SU-DHL-6 (cell line): ENCODE measurements around the gene RAPGEF5.

Experiments used
- H2AFZ ChIP-seq: fragments of 200-600 bp; sonication (generic); 2 replicates; pipeline ENCODE4 v1.6.1; 2014; ENCODE audit warnings: low read depth, mild to moderate bottlenecking, moderate library complexity, mixed read lengths, antibody characterized with exemption, low read length; ENCODE audit not compliant: severe bottlenecking
- H3F3A ChIP-seq: fragments of 200-600 bp; shearing (Covaris generic); 2 replicates; pipeline ENCODE4 v1.6.0; 2016; ENCODE audit warnings: antibody characterized with exemption, mild to moderate bottlenecking; ENCODE audit not compliant: insufficient read depth
- H3K27ac ChIP-seq: fragments of 200-600 bp; sonication (generic); 2 replicates; pipeline ENCODE4 v1.5.1; 2016; ENCODE audit warnings: low read depth, mild to moderate bottlenecking, low read length, moderate library complexity, mixed read lengths
- H3K27me3 ChIP-seq: fragments of 200-600 bp; sonication (generic), shearing (Covaris generic); 2 replicates; pipeline ENCODE4 v1.6.0; 2014; ENCODE audit warnings: mild to moderate bottlenecking, low read length
- H3K36me3 ChIP-seq: fragments of 200-600 bp; sonication (generic); 2 replicates; pipeline ENCODE4 v1.6.1; 2014; ENCODE audit warnings: mild to moderate bottlenecking, low read length, mixed read lengths
- H3K4me2 ChIP-seq: fragments of 300-600, 200-600 bp; shearing (Covaris generic), sonication (generic); 2 replicates; pipeline ENCODE4 v1.6.0; 2014; ENCODE audit warnings: low read length, low read depth, mild to moderate bottlenecking; ENCODE audit not compliant: poor library complexity, severe bottlenecking
- H3K4me3 ChIP-seq: fragments of 200-600 bp; sonication (generic); 2 replicates; pipeline ENCODE4 v1.5.1; 2014; ENCODE audit warnings: antibody characterized with exemption, low read length, mild to moderate bottlenecking, mixed read lengths; ENCODE audit not compliant: insufficient read depth, poor library complexity, severe bottlenecking
- H3K79me2 ChIP-seq: fragments of 200-600 bp; sonication (generic); 2 replicates; pipeline ENCODE4 v1.6.1; 2014; ENCODE audit warnings: mild to moderate bottlenecking, low read length, moderate library complexity; ENCODE audit not compliant: insufficient read depth
- H3K9ac ChIP-seq: fragments of 200-600 bp; sonication (generic); 2 replicates; pipeline ENCODE4 v1.7.0; 2014; ENCODE audit warnings: mild to moderate bottlenecking, low read length
- H3K9me2 ChIP-seq: fragments of 200-600 bp; sonication (generic); replicated peaks from 2 replicates; pipeline ENCODE4 v1.6.1; 2014; ENCODE audit warnings: low read length; ENCODE audit not compliant: insufficient read depth
- H3K9me3 ChIP-seq: fragments of 200-600 bp; sonication (generic); 2 replicates; pipeline ENCODE4 v1.6.1; 2014; ENCODE audit warnings: low read length, mixed read lengths; ENCODE audit not compliant: insufficient read depth
- H4K20me1 ChIP-seq: fragments of 200-600 bp; sonication (generic); 2 replicates; pipeline ENCODE4 v1.6.1; 2014; ENCODE audit warnings: low read depth, mild to moderate bottlenecking, antibody characterized with exemption, low read length, moderate library complexity, mixed read lengths
- EZH2phosphoT487 ChIP-seq: fragments of 200-600 bp; sonication (generic), shearing (Covaris generic); conservative IDR thresholded peaks from 2 replicates; pipeline ENCODE4 v1.6.1; 2018; ENCODE audit warnings: mild to moderate bottlenecking, antibody characterized with exemption, low read length, moderate library complexity, mixed read lengths
- TF ChIP-seq, protein P1 (sequence below): fragments of 200-600 bp; sonication (generic); IDR thresholded peaks from one replicate; pipeline ENCODE4 v1.5.1; 2017; ENCODE audit warnings: antibody characterized with exemption, mild to moderate bottlenecking, low read length, moderate library complexity; ENCODE audit not compliant: insufficient read depth, poor library complexity, severe bottlenecking

The RAPGEF5 gene

DNA sequence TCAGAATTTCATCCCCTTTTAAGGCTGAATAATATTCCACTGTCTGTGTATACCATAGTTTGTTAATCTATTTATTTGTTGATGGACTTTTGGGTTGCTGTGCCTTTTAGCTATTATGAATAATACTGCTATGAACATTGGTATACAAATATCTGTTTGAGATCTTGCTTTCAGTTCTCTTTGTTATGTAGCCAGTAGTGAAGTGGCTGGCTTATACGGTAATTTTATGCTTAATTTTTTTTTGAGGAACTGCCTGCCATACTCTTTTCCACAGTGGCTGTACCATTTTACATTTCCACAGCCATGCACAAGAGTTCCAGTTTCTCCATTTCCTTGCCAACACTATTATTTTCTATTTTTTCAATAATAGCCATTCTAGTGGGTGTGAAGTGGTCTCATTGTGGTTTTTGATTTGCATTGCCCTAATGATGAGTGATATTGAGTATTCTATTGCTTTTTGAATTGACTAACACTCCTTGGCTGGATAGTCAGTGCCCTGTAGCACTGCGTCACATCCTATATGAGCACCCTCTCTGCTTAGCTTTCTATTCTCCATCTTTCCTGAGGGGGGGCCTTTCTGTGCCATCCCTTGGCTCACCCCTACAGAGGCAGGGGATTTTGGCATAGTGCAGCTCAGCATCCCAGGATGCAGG is 29.4 kb upstream of the RAPGEF5 start:
- no peak overlapping the region for H3K9ac ChIP-seq
- H3K36me3 ChIP-seq = no peaks in the 10 kb centered on the region
- H4K20me1 ChIP-seq = no peaks in the 10 kb centered on the region
- no peaks in the 10 kb centered on the region for H3K27me3 ChIP-seq
- TF ChIP-seq, protein P1, sequence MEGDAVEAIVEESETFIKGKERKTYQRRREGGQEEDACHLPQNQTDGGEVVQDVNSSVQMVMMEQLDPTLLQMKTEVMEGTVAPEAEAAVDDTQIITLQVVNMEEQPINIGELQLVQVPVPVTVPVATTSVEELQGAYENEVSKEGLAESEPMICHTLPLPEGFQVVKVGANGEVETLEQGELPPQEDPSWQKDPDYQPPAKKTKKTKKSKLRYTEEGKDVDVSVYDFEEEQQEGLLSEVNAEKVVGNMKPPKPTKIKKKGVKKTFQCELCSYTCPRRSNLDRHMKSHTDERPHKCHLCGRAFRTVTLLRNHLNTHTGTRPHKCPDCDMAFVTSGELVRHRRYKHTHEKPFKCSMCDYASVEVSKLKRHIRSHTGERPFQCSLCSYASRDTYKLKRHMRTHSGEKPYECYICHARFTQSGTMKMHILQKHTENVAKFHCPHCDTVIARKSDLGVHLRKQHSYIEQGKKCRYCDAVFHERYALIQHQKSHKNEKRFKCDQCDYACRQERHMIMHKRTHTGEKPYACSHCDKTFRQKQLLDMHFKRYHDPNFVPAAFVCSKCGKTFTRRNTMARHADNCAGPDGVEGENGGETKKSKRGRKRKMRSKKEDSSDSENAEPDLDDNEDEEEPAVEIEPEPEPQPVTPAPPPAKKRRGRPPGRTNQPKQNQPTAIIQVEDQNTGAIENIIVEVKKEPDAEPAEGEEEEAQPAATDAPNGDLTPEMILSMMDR = no peak
- no peak for TF ChIP-seq EZH2phosphoT487
- no peak overlapping the region for H2AFZ ChIP-seq
- H3K4me3 ChIP-seq = no peak overlapping the region
- no peaks in the 10 kb centered on the region for H3K9me2 ChIP-seq
- no peak overlapping the region for H3K4me2 ChIP-seq
- no peaks in the 10 kb centered on the region for H3K79me2 ChIP-seq
- H3F3A ChIP-seq = no peaks in the 10 kb centered on the region
- no peaks in the 10 kb centered on the region for H3K9me3 ChIP-seq
- H3K27ac ChIP-seq = no peak overlapping the region

DNA sequence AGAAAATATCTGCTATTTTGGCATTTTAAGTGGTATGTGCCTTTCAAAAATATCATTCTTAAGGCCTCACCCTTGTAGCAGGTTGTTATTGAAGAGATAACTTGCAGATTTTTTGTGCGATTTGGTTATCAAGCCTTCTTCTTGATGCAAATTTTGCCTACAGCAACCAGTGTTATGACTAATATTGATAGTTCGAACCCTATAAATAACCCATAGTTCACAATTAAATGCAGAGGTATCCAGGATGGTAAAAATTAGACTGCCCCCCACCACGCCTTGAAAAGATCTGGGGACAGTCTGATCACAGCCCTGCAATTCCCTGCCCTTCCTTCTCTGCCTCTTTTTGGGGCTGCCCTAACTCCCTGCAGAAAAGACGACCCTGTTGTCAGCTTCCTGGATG is 28.4 kb upstream of the RAPGEF5 start:
- H3K27me3 ChIP-seq = no peaks in the 10 kb centered on the region
- TF ChIP-seq, protein P1 = no peak
- no peak for TF ChIP-seq EZH2phosphoT487
- H3K36me3 ChIP-seq = no peaks in the 10 kb centered on the region
- H2AFZ ChIP-seq = no peak overlapping the region
- no peak overlapping the region for H3K4me3 ChIP-seq
- no peaks in the 10 kb centered on the region for H3K79me2 ChIP-seq
- no peak overlapping the region for H3K27ac ChIP-seq
- no peaks in the 10 kb centered on the region for H3F3A ChIP-seq
- H4K20me1 ChIP-seq = no peaks in the 10 kb centered on the region
- no peaks in the 10 kb centered on the region for H3K9me3 ChIP-seq
- H3K9ac ChIP-seq = no peak overlapping the region
- H3K4me2 ChIP-seq = no peak overlapping the region
- no peaks in the 10 kb centered on the region for H3K9me2 ChIP-seq

DNA sequence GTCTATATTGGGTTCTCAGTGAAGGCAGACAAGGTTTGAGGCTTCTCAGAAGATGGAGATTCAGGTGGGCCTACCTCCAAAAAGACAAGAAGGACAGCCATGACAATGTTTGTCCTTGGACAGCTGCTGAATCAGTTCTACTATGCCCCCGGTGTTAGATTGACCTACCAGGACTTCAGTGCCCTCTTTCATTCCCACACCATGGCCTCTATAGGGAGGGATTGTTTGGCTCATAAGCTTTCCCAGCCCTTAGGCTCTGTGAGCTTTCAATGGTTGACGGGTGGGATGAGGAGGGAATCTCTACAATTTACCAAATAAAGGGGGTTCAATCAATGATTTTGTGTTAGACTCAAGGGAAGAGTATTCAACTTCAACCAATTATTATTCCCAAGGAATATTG is 23.4 kb upstream of the RAPGEF5 start:
- Histone ChIP-seq H3K9me2 (no peaks in the 10 kb centered on the region), H2AFZ (no peak overlapping the region), H3K4me2 (no peak overlapping the region), H3F3A (no peaks in the 10 kb centered on the region), H3K9me3 (no peaks in the 10 kb centered on the region), H3K4me3 (no peak overlapping the region), H3K27ac (no peak overlapping the region), H4K20me1 (no peaks in the 10 kb centered on the region), H3K36me3 (no peaks in the 10 kb centered on the region), H3K27me3 (no peaks in the 10 kb centered on the region), H3K79me2 (no peaks in the 10 kb centered on the region), H3K9ac (no peak overlapping the region)
- TF ChIP-seq EZH2phosphoT487 = no peak
- TF ChIP-seq, protein P1 = no peak
